T-helper 1 cell treated with Interleukin-12 subunit alpha and Interleukin-12 subunit beta and Interleukin-4 antibody, amounts not matched to agents 30 ng/mL and 1 ng/mL, for 36 hours (primary cell): ENCODE results near the gene MEPCE. TPM values are rescaled to one million over a fixed set of nuclear protein-coding genes. Genes with fewer than 3 reads are reported as not detected.

ENCODE experiments used
- intact Hi-C: fragments of 100-400 bp; cut with micrococcal nuclease; formaldehyde crosslinking; loops from one replicate; pipeline ENCODE4 v1.15.1; 2024
- total RNA-seq: library from RNA; stranded (reverse); gene quantifications from 2 replicates; pipeline ENCODE4 v1.2.3, GENCODE V29; 2022

MEPCE gene
- total RNA-seq, 1 donor from 2014 or later, result 43.4 TPM

DNA sequence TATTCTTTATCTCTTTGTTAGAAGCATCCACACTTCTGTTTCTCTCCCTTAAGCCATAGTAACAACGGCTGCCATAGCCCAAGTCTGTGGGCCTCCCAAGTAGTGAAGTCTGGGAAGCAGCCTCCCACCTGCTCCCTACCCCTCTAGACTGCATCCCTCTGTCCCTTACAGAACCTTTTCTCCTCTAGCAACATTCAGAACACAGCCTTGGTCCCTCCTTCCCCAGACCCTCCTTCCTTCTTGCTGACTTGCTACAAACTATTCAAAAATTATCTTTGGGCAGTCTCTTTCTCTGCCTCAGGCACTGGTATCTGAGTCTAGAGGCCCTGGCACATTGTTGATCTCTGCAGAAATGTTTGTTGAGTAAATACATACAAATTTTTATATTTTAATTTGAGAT lies 51.8 kb downstream of the MEPCE start:
- intact Hi-C loops, result no loop called here

DNA sequence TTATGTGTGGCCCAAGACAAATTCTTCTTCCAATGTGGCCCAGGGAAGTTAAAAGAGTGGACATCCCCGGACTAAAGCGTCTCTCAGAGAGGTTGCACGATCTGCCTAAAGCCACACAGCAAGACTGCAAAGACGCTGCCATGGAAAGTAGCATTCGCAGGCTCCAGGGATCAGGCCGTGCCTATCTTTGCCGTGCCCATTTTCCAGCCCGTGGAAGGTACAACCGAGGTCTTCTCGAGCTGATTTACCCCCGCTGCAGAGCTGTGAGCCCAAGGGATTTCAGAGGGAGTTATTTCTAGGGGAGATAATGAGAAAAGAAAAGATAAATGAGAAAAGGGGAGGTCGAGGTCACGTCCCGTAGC lies 53.1 kb downstream of the MEPCE start:
- intact Hi-C loops, result loop anchor here (1.0 to 2.0 kb wide), 5 partner anchors 13 to 77 kb away; partner anchors contain the start of gene PPP1R35

DNA sequence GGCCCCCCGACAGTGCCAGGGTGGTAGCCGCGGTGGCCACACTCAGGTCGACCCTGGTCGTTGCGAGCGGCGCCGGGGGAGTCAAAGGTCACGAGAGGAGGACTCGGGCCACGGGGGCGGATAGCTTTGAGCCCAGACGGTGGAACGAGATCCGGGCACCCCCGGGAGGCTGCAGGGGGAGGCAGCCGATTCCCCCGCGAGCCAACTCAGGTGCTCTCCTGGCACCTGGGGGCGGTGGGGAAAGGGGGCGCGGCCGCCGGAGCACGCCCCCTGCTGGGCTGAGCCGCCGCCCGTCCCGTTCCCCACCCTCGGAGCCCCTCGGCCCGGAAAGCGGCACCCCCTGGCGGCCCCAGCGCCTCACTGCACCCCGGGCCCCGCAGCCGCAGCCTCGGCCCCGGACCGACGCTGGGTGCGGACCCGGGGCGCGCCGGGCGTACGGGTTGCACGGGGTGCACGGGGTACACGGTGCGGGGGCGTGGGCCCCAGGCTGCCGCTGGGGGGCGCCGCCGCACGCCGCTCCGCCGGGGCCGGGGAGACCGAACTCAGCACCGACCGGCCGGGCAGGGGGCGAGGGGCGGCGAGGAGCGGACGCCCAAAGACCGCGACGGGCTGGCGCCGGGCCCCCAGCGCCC lies 53.6 kb downstream of the MEPCE start:
- intact Hi-C loops, result loop anchor here (1.0 to 2.0 kb wide), 5 partner anchors 14 to 76 kb away; partner anchors contain the start of gene PPP1R35

Other genes starting within 250 kb of the MEPCE start
- gene PVRIG, start 209.9 kb upstream of the MEPCE start, total RNA-seq, result 69.1 and 72.8 TPM in 2 replicates
- not detected in 2 replicates for gene SPDYE3, start 122.1 kb upstream of the MEPCE start, total RNA-seq
- 82.4 and 84.7 TPM in 2 replicates for gene PILRB, start 71.7 kb upstream of the MEPCE start, total RNA-seq
- 11.7 and 11.8 TPM in 2 replicates for gene PILRA, start 56.3 kb upstream of the MEPCE start, total RNA-seq
- gene ZCWPW1, start 1.1 kb upstream of the MEPCE start, total RNA-seq, result 1.8 and 2.4 TPM in 2 replicates
- 60.9 and 61.5 TPM in 2 replicates for gene PPP1R35, start 6.7 kb downstream of the MEPCE start, total RNA-seq
- 2.5 and 2.9 TPM in 2 replicates for gene SPACDR, start 34.4 kb downstream of the MEPCE start, total RNA-seq
- gene TSC22D4, start 49.4 kb downstream of the MEPCE start, total RNA-seq, result 118 and 125 TPM in 2 replicates
- gene NYAP1, start 54.1 kb downstream of the MEPCE start, total RNA-seq, result 0.12 TPM in 1 of 2 replicates, not detected in the other
- 58.0 and 62.3 TPM in 2 replicates for gene AGFG2, start 109.4 kb downstream of the MEPCE start, total RNA-seq
- 20.9 and 23.8 TPM in 2 replicates for gene SAP25, start 144.1 kb downstream of the MEPCE start, total RNA-seq
- gene LRCH4, start 156.3 kb downstream of the MEPCE start, total RNA-seq, result 171 and 180 TPM in 2 replicates
- 0.66 and 0.85 TPM in 2 replicates for gene FBXO24, start 156.5 kb downstream of the MEPCE start, total RNA-seq
- gene PCOLCE, start 172.5 kb downstream of the MEPCE start, total RNA-seq, result 5.4 and 7.3 TPM in 2 replicates
- 44.0 and 44.4 TPM in 2 replicates for gene MOSPD3, start 182.7 kb downstream of the MEPCE start, total RNA-seq
- 9.8 and 10.9 TPM in 2 replicates for gene TFR2, start 211.7 kb downstream of the MEPCE start, total RNA-seq
- gene ACTL6B, start 226.6 kb downstream of the MEPCE start, total RNA-seq, result not detected in 2 replicates
- gene GNB2, start 243.9 kb downstream of the MEPCE start, total RNA-seq, result 228 and 230 TPM in 2 replicates